H1 (cell line): ENCODE measurements around the gene MEIOB.

Experiments
- BCL11A ChIP-seq, 2 experiments: IDR thresholded peaks; one replicate each; pipeline ENCODE4 v1.6.1; 2011; ENCODE audit warnings: low read depth in 2 of 2, low read length in 2 of 2, mild to moderate bottlenecking in 2 of 2
- BRCA1 ChIP-seq: IDR thresholded peaks from 2 replicates; pipeline ENCODE4 v1.6.1; 2012; ENCODE audit warnings: low read depth, low read length, improper control_type of control experiment
- EGR1 ChIP-seq: IDR thresholded peaks from 2 replicates; pipeline ENCODE4 v1.6.1; 2011; ENCODE audit warnings: low read depth, low read length, borderline replicate concordance
- EP300 ChIP-seq, 2 experiments: IDR thresholded peaks; 1 replicate in 1 of 2; 2 replicates in 1 of 2; pipeline ENCODE4 v1.6.1; 2011 to 2012; ENCODE audit warnings: low read depth in 2 of 2, low read length in 2 of 2, mild to moderate bottlenecking in 2 of 2, borderline replicate concordance in 1 of 2, inconsistent platforms in 1 of 2, moderate library complexity in 1 of 2
- EZH2 ChIP-seq: fragments of 200-600 bp; sonication (generic); IDR thresholded peaks from 2 replicates; pipeline ENCODE4 v1.7.1; 2012; ENCODE audit warnings: low read depth, mild to moderate bottlenecking, moderate library complexity, low read length, inconsistent platforms; ENCODE audit not compliant: severe bottlenecking
- NRF1 ChIP-seq: IDR thresholded peaks from 2 replicates; pipeline ENCODE4 v1.6.1; 2011; ENCODE audit warnings: mild to moderate bottlenecking, low read depth, low read length, improper control_type of control experiment
- RFX5 ChIP-seq: IDR thresholded peaks from 2 replicates; pipeline ENCODE4 v1.6.1; 2011; ENCODE audit warnings: low read depth, low read length, improper control_type of control experiment, borderline replicate concordance
- SAP30 ChIP-seq: fragments of 300-600 bp; sonication (generic); IDR thresholded peaks from 2 replicates; pipeline ENCODE4 v1.7.1; 2012; ENCODE audit warnings: low read length, moderate library complexity, mild to moderate bottlenecking, inconsistent platforms; ENCODE audit not compliant: insufficient read depth, insufficient replicate concordance
- SIN3A ChIP-seq, 2 experiments: IDR thresholded peaks in 1 of 2; conservative IDR thresholded peaks in 1 of 2; 2 replicates each; pipeline ENCODE4 v1.6.1; 2011 to 2012; ENCODE audit warnings: low read length in 2 of 2, improper control_type of control experiment in 1 of 2, low read depth in 1 of 2, mild to moderate bottlenecking in 1 of 2
- SP1 ChIP-seq: IDR thresholded peaks from 2 replicates; pipeline ENCODE4 v1.6.1; 2011; ENCODE audit warnings: low read depth, low read length
- YY1 ChIP-seq: IDR thresholded peaks from 2 replicates; pipeline ENCODE4 v1.6.1; 2011; ENCODE audit warnings: low read depth, mild to moderate bottlenecking, low read length
- ZNF274 ChIP-seq: IDR thresholded peaks from 2 replicates; pipeline ENCODE4 v1.7.0; 2012; ENCODE audit warnings: low read length, borderline replicate concordance; ENCODE audit errors: extremely low read depth
- TF ChIP-seq, protein P1 (sequence below), 3 experiments: IDR thresholded peaks; 1 replicate in 2 of 3; 2 replicates in 1 of 3; pipeline versions ENCODE4 v1.5.1 to v1.6.1; 2011; ENCODE audit warnings: low read length in 3 of 3, mild to moderate bottlenecking in 3 of 3, inconsistent platforms in 2 of 3, low read depth in 1 of 3, moderate library complexity in 1 of 3; ENCODE audit not compliant: insufficient read depth in 1 of 3; ENCODE audit errors: control extremely low read depth in 1 of 3

GRCh38 chr16:1822801-1823200 is 49.2 kb downstream of the MEIOB start:
- TF ChIP-seq EZH2 (no peak), YY1 (no peak), SAP30 (no peak), BCL11A (IDR thresholded peaks at IDR 0.05; ENCODE audit: low read depth in 2 of 2, low read length in 2 of 2) (no peak), ZNF274 (no peak), NRF1 (no peak), SIN3A (conservative IDR thresholded peaks at IDR 0.05 in 1 of 2, IDR thresholded peaks at IDR 0.05 in 1 of 2; ENCODE audit: low read depth in 1 of 2, low read length in 2 of 2) (no peak), BRCA1 (no peak), EGR1 (no peak), EP300 (IDR thresholded peaks at IDR 0.05; ENCODE audit: borderline replicate concordance in 1 of 2, low read depth in 2 of 2, low read length in 2 of 2) (no peak), RFX5 (no peak), SP1 (no peak)
- TF ChIP-seq, protein P1, sequence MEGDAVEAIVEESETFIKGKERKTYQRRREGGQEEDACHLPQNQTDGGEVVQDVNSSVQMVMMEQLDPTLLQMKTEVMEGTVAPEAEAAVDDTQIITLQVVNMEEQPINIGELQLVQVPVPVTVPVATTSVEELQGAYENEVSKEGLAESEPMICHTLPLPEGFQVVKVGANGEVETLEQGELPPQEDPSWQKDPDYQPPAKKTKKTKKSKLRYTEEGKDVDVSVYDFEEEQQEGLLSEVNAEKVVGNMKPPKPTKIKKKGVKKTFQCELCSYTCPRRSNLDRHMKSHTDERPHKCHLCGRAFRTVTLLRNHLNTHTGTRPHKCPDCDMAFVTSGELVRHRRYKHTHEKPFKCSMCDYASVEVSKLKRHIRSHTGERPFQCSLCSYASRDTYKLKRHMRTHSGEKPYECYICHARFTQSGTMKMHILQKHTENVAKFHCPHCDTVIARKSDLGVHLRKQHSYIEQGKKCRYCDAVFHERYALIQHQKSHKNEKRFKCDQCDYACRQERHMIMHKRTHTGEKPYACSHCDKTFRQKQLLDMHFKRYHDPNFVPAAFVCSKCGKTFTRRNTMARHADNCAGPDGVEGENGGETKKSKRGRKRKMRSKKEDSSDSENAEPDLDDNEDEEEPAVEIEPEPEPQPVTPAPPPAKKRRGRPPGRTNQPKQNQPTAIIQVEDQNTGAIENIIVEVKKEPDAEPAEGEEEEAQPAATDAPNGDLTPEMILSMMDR (IDR thresholded peaks at IDR 0.05; ENCODE audit: control extremely low read depth in 1 of 3, insufficient read depth in 1 of 3, low read depth in 1 of 3, low read length in 3 of 3): no peak
